Hepatocyte (in vitro differentiated cells): ENCODE results near the gene FBXL2. TPM values are rescaled to one million over a fixed set of nuclear protein-coding genes. Genes with fewer than 3 reads are reported as not detected.

Experiments used
- DNase-seq: peaks from one replicate; pipeline ENCODE4 v3.0.0-alpha.2; 2016; ENCODE audit warnings: low spot score
- H2AFZ ChIP-seq: fragments of 200-600 bp; sonication (generic); 2 replicates; pipeline ENCODE4 v1.6.0; 2016; ENCODE audit warnings: antibody characterized with exemption, mild to moderate bottlenecking
- H3K27ac ChIP-seq: fragments of 200-600 bp; sonication (generic); 2 replicates; pipeline ENCODE4 v1.5.1; 2016; ENCODE audit warnings: mild to moderate bottlenecking
- H3K27me3 ChIP-seq: fragments of 200-600 bp; sonication (generic); 2 replicates; pipeline ENCODE4 v1.6.1; 2016
- H3K36me3 ChIP-seq: fragments of 200-600 bp; sonication (generic); replicated peaks from 2 replicates; pipeline ENCODE4 v1.5.1; 2016; ENCODE audit warnings: low read depth; ENCODE audit not compliant: insufficient read depth
- H3K4me1 ChIP-seq: fragments of 200-600 bp; sonication (generic); 2 replicates; pipeline ENCODE4 v1.5.1; 2016; ENCODE audit warnings: mild to moderate bottlenecking, moderate library complexity; ENCODE audit not compliant: insufficient read depth
- H3K4me2 ChIP-seq: fragments of 200-600 bp; sonication (generic); 2 replicates; pipeline ENCODE4 v1.6.0; 2016
- H3K4me3 ChIP-seq: fragments of 200-600 bp; sonication (generic); 2 replicates; pipeline ENCODE4 v1.5.1; 2016; ENCODE audit warnings: mild to moderate bottlenecking
- H3K79me2 ChIP-seq: fragments of 200-600 bp; sonication (generic); 2 replicates; pipeline ENCODE4 v1.6.0; 2017; ENCODE audit warnings: mild to moderate bottlenecking
- H3K9me2 ChIP-seq: fragments of 200-600 bp; sonication (generic); replicated peaks from 2 replicates; pipeline ENCODE4 v1.6.0; 2017; ENCODE audit warnings: mild to moderate bottlenecking; ENCODE audit not compliant: insufficient read depth
- H3K9me3 ChIP-seq: fragments of 200-600 bp; sonication (generic); 2 replicates; pipeline ENCODE4 v1.5.1; 2016; ENCODE audit warnings: low read depth, mild to moderate bottlenecking
- H4K20me1 ChIP-seq: fragments of 200-600 bp; sonication (generic); 2 replicates; pipeline ENCODE4 v1.6.0; 2016; ENCODE audit warnings: mild to moderate bottlenecking; ENCODE audit not compliant: insufficient read depth, poor library complexity, severe bottlenecking
- CTCF ChIP-seq: fragments of 200-600 bp; sonication (generic); IDR thresholded peaks from 2 replicates; pipeline ENCODE4 v1.5.1; 2016; ENCODE audit warnings: antibody characterized with exemption, mild to moderate bottlenecking; ENCODE audit not compliant: poor library complexity
- EZH2 ChIP-seq: fragments of 200-600 bp; sonication (generic); IDR thresholded peaks from 2 replicates; pipeline ENCODE4 v1.6.1; 2016; ENCODE audit warnings: antibody characterized with exemption, mild to moderate bottlenecking, borderline replicate concordance
- EZH2phosphoT487 ChIP-seq: fragments of 200-600 bp; sonication (generic); IDR thresholded peaks from one replicate; pipeline ENCODE4 v1.6.1; 2018; ENCODE audit warnings: antibody characterized with exemption, mild to moderate bottlenecking, low read depth, moderate library complexity; ENCODE audit not compliant: unreplicated experiment, severe bottlenecking
- WGBS: methylation state at CpG from one replicate; pipeline ENCODE4 v1.1.6; 2016; ENCODE audit warnings: low lambda C conversion rate; ENCODE audit errors: missing lambda C conversion rate; 5-methylcytosine and 5-hydroxymethylcytosine counted together
- polyA plus RNA-seq: library from polyadenylated mRNA; unstranded; fragments of >200 nt; fragmentation: Nextera tagmentation; extraction: Ambion mirVana; gene quantifications from 2 replicates; pipeline ENCODE4 v1.2.1, GENCODE V29; 2016
- total RNA-seq: library from RNA; depleted of rRNA; stranded (reverse); fragments of >200 nt; gene quantifications from 2 replicates; pipeline ENCODE4 v1.2.3, GENCODE V29; 2014

The FBXL2 gene
- total and polyA plus RNA-seq, 2 experiments from 2014 or later = 15.6 to 15.7 TPM

DNA sequence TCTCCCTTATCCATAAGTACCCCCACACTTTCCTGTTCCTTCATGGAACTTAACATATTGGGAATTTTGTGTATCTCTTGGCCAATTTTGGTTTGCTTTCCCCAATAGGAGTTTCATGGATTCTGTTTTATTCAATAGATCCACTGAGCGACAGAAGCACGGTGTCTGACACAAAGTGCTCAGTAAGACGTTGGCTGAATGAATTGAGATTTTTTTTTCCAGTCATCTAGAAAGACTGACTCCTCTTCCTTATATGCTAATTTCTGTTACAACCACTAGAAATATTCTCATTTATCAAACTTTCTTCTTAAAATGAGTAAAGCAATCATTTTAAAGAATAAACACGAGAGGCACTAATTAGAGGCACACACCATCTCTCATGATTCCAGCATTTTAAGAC, 114.9 kb downstream of the FBXL2 start:
- no peaks in the 10 kb centered on the region for H3K79me2 ChIP-seq
- WGBS = 95% methylated on average over 4 of the region's 4 CpGs
- no peak for DNase-seq
- no peak overlapping the region for H3K27ac ChIP-seq
- H3K9me2 ChIP-seq = no peaks in the 10 kb centered on the region
- no peak overlapping the region for H3K4me3 ChIP-seq
- no peaks in the 10 kb centered on the region for H3K36me3 ChIP-seq
- H3K27me3 ChIP-seq = no peaks in the 10 kb centered on the region
- TF ChIP-seq EZH2 (no peak), EZH2phosphoT487 (no peak), CTCF (no peak)
- no peaks in the 10 kb centered on the region for H4K20me1 ChIP-seq
- no peaks in the 10 kb centered on the region for H3K4me1 ChIP-seq
- no peak overlapping the region for H3K4me2 ChIP-seq
- no peaks in the 10 kb centered on the region for H3K9me3 ChIP-seq
- no peak overlapping the region for H2AFZ ChIP-seq

- H3K79me2 ChIP-seq = no peaks in the 10 kb centered on the region
- H3K9me2 ChIP-seq = no peaks in the 10 kb centered on the region
- H3K4me3 ChIP-seq = no peak overlapping the region
- no peaks in the 10 kb centered on the region for H3K27me3 ChIP-seq
- 90% methylated on average over 4 of the region's 4 CpGs for WGBS
- no peaks in the 10 kb centered on the region for H3K4me1 ChIP-seq
- H2AFZ ChIP-seq = no peak overlapping the region
- TF ChIP-seq CTCF (no peak), EZH2 (no peak), EZH2phosphoT487 (no peak)
- H3K27ac ChIP-seq = no peak overlapping the region
- no peak overlapping the region for H3K4me2 ChIP-seq
- H4K20me1 ChIP-seq = no peaks in the 10 kb centered on the region
- no peaks in the 10 kb centered on the region for H3K9me3 ChIP-seq
- no peak for DNase-seq
- H3K36me3 ChIP-seq = no peaks in the 10 kb centered on the region
Observed at GRCh38 chr3:33392703-33393125, 115.5 kb downstream of the FBXL2 start.

- Histone ChIP-seq H3K4me3 (no peak overlapping the region), H3K27me3 (no peaks in the 10 kb centered on the region), H3K36me3 (no peaks in the 10 kb centered on the region), H3K4me2 (no peak overlapping the region), H3K4me1 (no peaks in the 10 kb centered on the region), H3K9me2 (no peaks in the 10 kb centered on the region), H4K20me1 (no peaks in the 10 kb centered on the region), H3K27ac (no peak overlapping the region), H3K79me2 (no peaks in the 10 kb centered on the region), H3K9me3 (no peaks in the 10 kb centered on the region), H2AFZ (no peak overlapping the region)
- TF ChIP-seq EZH2phosphoT487 (no peak), EZH2 (no peak), CTCF (no peak)
- WGBS = 67% methylated on average over 1 of the region's 1 CpG
- no peak for DNase-seq
Observed at GRCh38 chr3:33394403-33395054, 117.3 kb downstream of the FBXL2 start.
